HCT116 (cell line): Measurements from ENCODE around the gene RSPH9. TPM values are rescaled to one million over a fixed set of nuclear protein-coding genes. Genes with fewer than 3 reads are reported as not detected.

Experiments used
- ATAC-seq: fragments of 200-7000 bp; cut with Tn5 transposase; 2 replicates; pipeline ENCODE4 v1.9.1; 2020; ENCODE audit warnings: mild to moderate bottlenecking, moderate library complexity
- BruUV-seq: library from RNA; stranded (reverse); fragments of 400-500 nt; replicated peaks from 2 replicates; lab custom pipeline; 2021; lab: Mats Ljungman, UMichigan
- CTCF ChIA-PET: fragments of 300-600 bp; sonication (Branson Sonifier 250); formaldehyde crosslinking; loops from one replicate; lab custom pipeline; 2021; ENCODE audit warnings: antibody characterized with exemption; lab: Charles Lee
- POLR2A ChIA-PET: fragments of 300-600, 350-600 bp; sonication (Branson Sonifier 250); formaldehyde crosslinking; loops from one replicate; lab custom pipeline; 2021; ENCODE audit warnings: antibody characterized with exemption; lab: Charles Lee
- RAD21 ChIA-PET, 2 experiments: fragments of 300-600 bp; sonication (Branson Sonifier 250); formaldehyde crosslinking; loops; one replicate each; lab custom pipeline; 2023; ENCODE audit warnings: low total read pairs in 2 of 2; ENCODE audit not compliant: uncharacterized antibody in 2 of 2, unreplicated experiment in 2 of 2, low non-redundant PET in 1 of 2; lab: Charles Lee
- DNase-seq: peaks from one replicate; pipeline ENCODE4 v3.0.0-alpha.2; 2010; ENCODE audit warnings: low read depth, low spot score
- H2AFZ ChIP-seq: fragments of 200-600 bp; shearing (Covaris generic), sonication (generic); 2 replicates; pipeline ENCODE4 v1.6.1; 2017; ENCODE audit warnings: low read depth, mixed run types, mixed read lengths, antibody characterized with exemption, low read length; ENCODE audit not compliant: poor library complexity, severe bottlenecking
- H3K27ac ChIP-seq: 2 replicates; pipeline ENCODE4 v1.5.1; 2012; ENCODE audit warnings: low read depth, low read length
- H3K27me3 ChIP-seq: fragments of 200-600 bp; sonication (generic); 2 replicates; pipeline ENCODE4 v1.6.1; 2016; ENCODE audit warnings: mixed run types, low read length, mixed read lengths; ENCODE audit not compliant: insufficient read depth
- H3K36me3 ChIP-seq, 2 experiments: fragments of 200-500 bp in 1 of 2; fragments of 200-600 bp in 1 of 2; sonication (Bioruptor generic) in 1 of 2; sonication (generic) in 1 of 2; 2 replicates each; pipeline versions ENCODE4 v1.5.1 to v1.6.1; 2014 to 2016; ENCODE audit warnings: low read length in 2 of 2, inconsistent platforms in 1 of 2, mixed read lengths in 1 of 2, mixed run types in 1 of 2; ENCODE audit not compliant: insufficient read depth in 2 of 2, control insufficient read depth in 1 of 2
- H3K4me1 ChIP-seq, 2 experiments: fragments of 200-600 bp in 1 of 2; sonication (generic) in 1 of 2; 2 replicates each; pipeline versions ENCODE4 v1.5.1 to v1.6.1; 2012 to 2017; ENCODE audit warnings: low read length in 2 of 2, inconsistent platforms in 1 of 2, mild to moderate bottlenecking in 1 of 2, mixed read lengths in 1 of 2, mixed run types in 1 of 2, moderate library complexity in 1 of 2; ENCODE audit not compliant: insufficient read depth in 2 of 2, control insufficient read depth in 1 of 2
- H3K4me2 ChIP-seq: fragments of 200-600 bp; sonication (generic); 2 replicates; pipeline ENCODE4 v1.6.1; 2017; ENCODE audit warnings: mixed run types, low read length, mixed read lengths
- H3K4me3 ChIP-seq, 2 experiments: fragments of 200-600 bp in 1 of 2; sonication (generic) in 1 of 2; replicated peaks in 1 of 2; 2 replicates each; pipeline ENCODE4 v1.5.1; 2011 to 2016; ENCODE audit warnings: low read length in 2 of 2, control low read depth in 1 of 2, low read depth in 1 of 2, mild to moderate bottlenecking in 1 of 2, mixed read lengths in 1 of 2, mixed run types in 1 of 2
- H3K79me2 ChIP-seq: fragments of 200-600 bp; sonication (generic); 2 replicates; pipeline ENCODE4 v1.6.1; 2017; ENCODE audit warnings: mild to moderate bottlenecking, mixed run types, low read length, moderate library complexity, mixed read lengths; ENCODE audit not compliant: insufficient read depth
- H3K9ac ChIP-seq: fragments of 200-600 bp; sonication (generic); 2 replicates; pipeline ENCODE4 v1.6.1; 2016; ENCODE audit warnings: low read length, mixed read lengths
- H3K9me2 ChIP-seq: fragments of 200-600 bp; sonication (generic), shearing (Covaris generic); 2 replicates; pipeline ENCODE4 v1.6.1; 2017; ENCODE audit warnings: mixed run types, mild to moderate bottlenecking, moderate library complexity; ENCODE audit not compliant: insufficient read depth
- H3K9me3 ChIP-seq, 2 experiments: fragments of 200-500 bp in 1 of 2; fragments of 200-600 bp in 1 of 2; sonication (Bioruptor generic) in 1 of 2; sonication (generic) in 1 of 2; 2 replicates each; pipeline ENCODE4 v1.6.1; 2014 to 2017; ENCODE audit warnings: low read length in 2 of 2, mixed read lengths in 2 of 2, inconsistent platforms in 1 of 2, low read depth in 1 of 2, mild to moderate bottlenecking in 1 of 2, mixed run types in 1 of 2, moderate library complexity in 1 of 2; ENCODE audit not compliant: control insufficient read depth in 1 of 2, insufficient read depth in 1 of 2
- H4K20me1 ChIP-seq: fragments of 200-600 bp; sonication (generic), shearing (Covaris generic); 2 replicates; pipeline ENCODE4 v1.6.1; 2017; ENCODE audit warnings: mixed run types, mild to moderate bottlenecking, moderate library complexity; ENCODE audit not compliant: insufficient read depth
- CBX3 ChIP-seq: IDR thresholded peaks from 2 replicates; pipeline ENCODE4 v1.6.1; 2012; ENCODE audit warnings: low read depth
- POLR2AphosphoS5 ChIP-seq: IDR thresholded peaks from 2 replicates; pipeline ENCODE4 v1.6.1; 2011; ENCODE audit warnings: mild to moderate bottlenecking, low read depth, low read length, moderate library complexity
- RAD21 ChIP-seq: IDR thresholded peaks from 2 replicates; pipeline ENCODE4 v1.6.1; 2012; ENCODE audit warnings: low read depth, mild to moderate bottlenecking
- REST ChIP-seq: IDR thresholded peaks from 2 replicates; pipeline ENCODE4 v1.6.1; 2012; ENCODE audit warnings: low read depth
- ZNF274 ChIP-seq: fragments of 200-500 bp; sonication (Bioruptor generic); IDR thresholded peaks from 2 replicates; pipeline ENCODE4 v1.6.1; 2014; ENCODE audit warnings: mild to moderate bottlenecking, low read depth, low read length, inconsistent platforms
- intact Hi-C: fragments of 100-400 bp; cut with micrococcal nuclease; formaldehyde crosslinking; loops from 2 replicates; pipeline ENCODE4 v1.10.0; 2022
- total RNA-seq: library from RNA; stranded (reverse); gene quantifications from one replicate; pipeline ENCODE4 v1.2.1, GENCODE V29; 2021; ENCODE audit not compliant: unreplicated experiment

RSPH9 gene
- total RNA-seq, 1 experiment from 2014 or later = not detected

GRCh38 chr6:43716099-43716498 is 71.3 kb downstream of the RSPH9 start:
- Histone ChIP-seq H3K79me2 (no peaks in the 10 kb centered on the region), H3K4me1 (no peaks in the 10 kb centered on the region), H3K9me2 (no peaks in the 10 kb centered on the region), H4K20me1 (no peaks in the 10 kb centered on the region), H2AFZ (no peak overlapping the region), H3K27ac (no peak overlapping the region), H3K9ac (no peak overlapping the region), H3K27me3 (0 out of 2 replicates have a peak, but pooled peaks cover 4% of the 10 kb centered on the region), H3K9me3 (no peaks in the 10 kb centered on the region), H3K4me3 (no peak overlapping the region), H3K4me2 (no peak overlapping the region), H3K36me3 (no peaks in the 10 kb centered on the region)
- no peak for DNase-seq
- no TSS peak for BruUV-seq
- no peak for ATAC-seq
- intact Hi-C loops = no loop called here
- ChIA-PET RAD21 (interaction anchor here in 1 of 2 experiments (1.0 kb wide), 1 partner anchor 8 kb away, joined by 3 read pairs; no protein-coding TSS in a partner anchor), POLR2A (no interaction called here), CTCF (no interaction called here)
- no peak for TF ChIP-seq RAD21
- no peak for TF ChIP-seq REST

- DNase-seq = no peak
- H3K79me2 ChIP-seq = no peaks in the 10 kb centered on the region
- no peak for TF ChIP-seq CBX3
- TF ChIP-seq POLR2AphosphoS5 = no peak
- TF ChIP-seq ZNF274 = no peak
- TF ChIP-seq, all 23 proteins: peak for 0
- H3K4me1 ChIP-seq = no peaks in the 10 kb centered on the region
- 0 out of 2 replicates have a peak, but pooled peaks cover 4% of the 10 kb centered on the region for H3K27me3 ChIP-seq
- H3K27ac ChIP-seq = no peak overlapping the region
- H3K4me2 ChIP-seq = no peak overlapping the region
- no TSS peak for BruUV-seq
- H3K9me2 ChIP-seq = no peaks in the 10 kb centered on the region
- H3K9me3 ChIP-seq = no peaks in the 10 kb centered on the region
- intact Hi-C loops = no loop called here
- CTCF ChIA-PET = no interaction called here
- H4K20me1 ChIP-seq = no peaks in the 10 kb centered on the region
- no peak for ATAC-seq
- RAD21 ChIA-PET = no interaction called here
- no peak overlapping the region for H2AFZ ChIP-seq
- no peak overlapping the region for H3K9ac ChIP-seq
- POLR2A ChIA-PET = no interaction called here
- no peak overlapping the region for H3K4me3 ChIP-seq
- H3K36me3 ChIP-seq = no peaks in the 10 kb centered on the region
Observed at GRCh38 chr6:43717389-43717788, 72.6 kb downstream of the RSPH9 start.
